NCI-H1417 treated with DMSO at 0.1 percent for 48 hours (cell line): ENCODE data around the gene UBE2Q2.

Experiments
- DNase-seq: peaks from one replicate; lab custom pipeline; 2025; lab: John Stamatoyannopoulos, UW

Gene UBE2Q2

GRCh38 chr15:75923756-75924155 is 80.5 kb downstream of the UBE2Q2 start:
- no peak for DNase-seq

DNA sequence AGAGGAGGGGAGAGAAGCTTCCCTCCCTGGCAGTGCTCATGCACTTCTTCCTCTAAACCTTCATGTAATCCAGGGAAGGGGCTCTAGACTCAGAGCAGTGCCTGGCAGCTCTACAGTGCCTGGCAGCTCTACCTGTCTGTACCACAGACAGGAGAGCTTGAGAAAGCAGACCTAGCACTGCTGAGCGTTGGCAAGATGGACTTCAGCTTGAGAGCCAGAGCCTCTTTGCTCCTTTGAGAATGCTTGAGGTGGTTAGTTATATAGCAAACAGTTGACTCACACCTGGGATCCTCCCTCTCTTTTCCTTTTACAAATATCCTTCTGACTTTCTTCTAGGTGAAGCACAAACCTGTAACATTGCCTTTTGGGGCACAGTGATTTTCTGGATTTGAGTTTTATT is 81.3 kb downstream of the UBE2Q2 start:
- no peak for DNase-seq

DNA sequence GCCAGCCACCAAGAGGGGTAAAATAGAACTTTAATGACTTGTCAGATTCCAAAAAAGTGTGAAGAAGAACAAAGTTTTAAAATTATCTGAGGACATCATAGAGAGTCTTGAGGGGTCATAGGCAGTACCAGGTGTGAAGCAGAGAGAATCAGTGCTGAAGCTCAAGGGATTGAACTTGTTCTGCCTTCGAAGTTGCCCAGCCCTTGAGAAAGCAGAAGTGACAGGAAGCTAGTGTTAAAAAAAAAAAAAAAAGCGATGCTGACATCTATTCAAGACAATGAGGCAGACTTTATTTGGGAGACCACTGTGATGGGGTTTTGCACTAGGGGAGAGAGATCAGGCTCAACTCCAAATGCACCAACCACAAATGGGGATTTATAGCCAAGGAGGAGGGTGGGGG is 82.2 kb downstream of the UBE2Q2 start:
- no peak for DNase-seq

GRCh38 chr15:75926931-75927330 is 83.7 kb downstream of the UBE2Q2 start:
- DNase-seq: no peak

GRCh38 chr15:75927601-75928000 is 84.4 kb downstream of the UBE2Q2 start:
- DNase-seq: no peak

- DNase-seq: no peak
These were observed 85.7 kb downstream of the UBE2Q2 start for GRCh38 chr15:75928680-75929608.

DNA sequence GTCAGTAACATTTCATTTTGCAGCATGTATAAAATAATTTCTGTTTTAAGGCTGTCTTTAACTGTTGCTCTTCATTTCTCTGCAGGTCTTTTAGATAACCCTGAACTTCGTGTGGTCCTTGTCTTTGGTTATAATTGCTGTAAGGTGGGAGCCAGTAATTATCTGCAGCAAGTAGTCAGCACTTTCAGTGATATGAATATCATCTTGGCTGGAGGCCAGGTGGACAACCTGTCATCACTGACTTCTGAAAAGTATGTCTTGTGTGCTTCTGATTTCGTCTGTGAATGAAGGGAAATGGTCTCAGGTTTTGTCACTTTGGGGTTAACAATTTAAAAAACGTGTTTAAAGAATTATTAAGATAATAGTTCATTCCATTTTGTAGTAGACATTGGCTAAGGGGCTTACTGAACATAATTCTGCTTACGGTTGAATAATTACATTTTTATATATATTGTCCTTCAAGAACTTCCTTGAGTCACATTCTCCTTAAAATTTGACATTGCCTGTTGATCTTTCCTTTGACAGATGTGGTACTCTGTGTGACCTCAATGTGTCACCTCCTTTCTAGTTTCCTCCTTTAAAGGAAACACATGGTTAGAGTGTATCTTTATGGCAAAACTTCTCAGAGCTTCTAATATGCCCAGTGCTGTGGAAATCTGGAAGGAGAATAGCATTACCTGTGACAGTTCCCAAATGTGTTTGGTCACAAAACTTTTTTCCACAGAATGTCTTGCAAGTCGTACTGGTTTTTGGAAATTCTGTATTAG is 86.7 kb downstream of the UBE2Q2 start:
- no peak for DNase-seq

GRCh38 chr15:75930866-75931265 is 87.6 kb downstream of the UBE2Q2 start:
- no peak for DNase-seq

- DNase-seq: no peak
These were observed 99.2 kb downstream of the UBE2Q2 start for GRCh38 chr15:75942464-75942863.

DNA sequence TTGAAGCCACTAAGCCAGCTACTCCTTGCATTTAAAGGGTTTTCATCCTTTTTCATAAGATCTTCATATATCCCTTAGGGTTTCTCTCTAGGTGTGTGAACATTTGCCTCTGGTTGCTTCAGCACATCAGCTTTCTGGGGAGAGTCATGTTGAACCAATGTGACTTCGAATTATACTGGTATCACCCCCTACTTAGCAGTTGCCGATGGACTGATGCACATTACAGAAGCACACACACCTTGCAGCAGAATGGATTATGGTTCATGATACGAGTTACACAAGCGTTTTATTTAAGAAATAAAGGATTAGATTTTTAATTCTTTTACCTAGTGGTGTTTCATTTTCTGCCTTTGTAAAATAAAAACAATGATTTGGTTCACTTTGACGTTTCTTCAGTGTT is 100.0 kb downstream of the UBE2Q2 start:
- no peak for DNase-seq

- no peak for DNase-seq
These were observed 100.5 kb downstream of the UBE2Q2 start for GRCh38 chr15:75943713-75944215.

DNA sequence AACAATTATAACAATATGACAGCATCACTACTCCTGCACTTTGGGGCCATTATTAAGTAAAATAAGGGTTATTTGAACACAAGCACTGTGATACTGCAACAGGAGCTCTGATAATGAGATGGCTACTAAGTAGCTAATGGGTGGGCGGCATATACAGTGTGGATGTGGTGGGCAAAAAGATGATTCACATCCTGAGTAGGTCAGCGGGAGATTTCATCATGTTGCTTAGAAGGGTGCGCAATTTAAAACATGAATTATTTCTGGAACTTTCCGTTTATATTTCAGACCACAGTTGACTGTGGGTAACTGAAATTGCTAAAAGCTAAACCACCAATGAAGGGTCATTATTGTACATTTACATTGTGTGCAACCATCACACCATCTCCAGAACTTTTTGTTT is 102.7 kb downstream of the UBE2Q2 start:
- no peak for DNase-seq

GRCh38 chr15:75947092-75947491 is 103.8 kb downstream of the UBE2Q2 start:
- no peak for DNase-seq

- DNase-seq: no peak
These were observed 105.6 kb downstream of the UBE2Q2 start for GRCh38 chr15:75948761-75949296.
